Type B pancreatic cell (in vitro differentiated cells): ENCODE data around the gene RRP8. TPM values are rescaled to one million over a fixed set of nuclear protein-coding genes. Genes with fewer than 3 reads are reported as not detected.

Experiments used
- DNase-seq: peaks from one replicate; pipeline ENCODE4 v3.0.0; 2021; ENCODE audit warnings: mixed read lengths; ENCODE audit not compliant: unreplicated experiment; ENCODE audit errors: extremely low spot score
- H3K27ac Mint-ChIP-seq: 2 replicates; pipeline ENCODE4 v1.8.0; 2021; ENCODE audit warnings: mild to moderate bottlenecking, mixed read lengths
- H3K27me3 Mint-ChIP-seq: 2 replicates; pipeline ENCODE4 v1.8.0; 2021; ENCODE audit warnings: mixed read lengths
- H3K36me3 Mint-ChIP-seq: 2 replicates; pipeline ENCODE4 v1.8.0; 2021; ENCODE audit warnings: mixed read lengths
- H3K4me1 Mint-ChIP-seq: one replicate; pipeline ENCODE4 v1.8.0; 2021; ENCODE audit warnings: mixed read lengths; ENCODE audit not compliant: unreplicated experiment
- H3K4me3 Mint-ChIP-seq: 2 replicates; pipeline ENCODE4 v1.8.0; 2021; ENCODE audit warnings: mild to moderate bottlenecking, mixed read lengths
- H3K9me3 Mint-ChIP-seq: 2 replicates; pipeline ENCODE4 v1.8.0; 2021; ENCODE audit warnings: mixed read lengths
- CTCF ChIP-seq: fragments of 200-600 bp; sonication (generic); conservative IDR thresholded peaks from 2 replicates; pipeline ENCODE4 v1.5.0; 2021; ENCODE audit warnings: antibody characterized with exemption, mild to moderate bottlenecking
- total RNA-seq: library from RNA; stranded (reverse); gene quantifications from 2 replicates; pipeline ENCODE4 v1.2.1, GENCODE V29; 2021; ENCODE audit warnings: low replicate concordance

Gene RRP8
- total RNA-seq, 1 donor from 2014 or later: 23.5 TPM

DNA sequence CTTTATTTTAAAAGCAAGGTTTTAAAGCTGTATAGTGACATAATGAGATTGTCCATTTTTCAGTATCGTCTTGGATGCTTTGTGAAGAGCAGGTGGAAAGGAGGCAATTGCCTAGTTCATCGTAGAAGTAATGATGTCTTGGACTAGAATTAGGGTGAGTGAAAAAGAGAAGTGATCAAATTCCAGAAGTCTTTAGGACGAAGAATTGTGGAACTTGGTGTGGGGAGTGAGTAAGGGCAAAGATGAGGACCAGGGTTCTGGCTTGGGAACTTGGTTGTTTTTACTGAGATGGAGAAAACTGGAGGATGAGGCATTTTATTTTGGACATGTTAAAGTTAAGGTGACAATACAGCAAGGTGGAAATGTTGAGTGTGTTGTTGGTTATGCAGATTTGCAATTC, 1.4 kb upstream of the RRP8 start:
- TF ChIP-seq CTCF: no peak
- Mint-ChIP-seq H3K9me3 (no peaks in the 10 kb centered on the region), H3K36me3 (peaks cover 9% of the 10 kb centered on the region), H3K27me3 (no peaks in the 10 kb centered on the region), H3K4me3 (no peak overlapping the region), H3K27ac (no peak overlapping the region), H3K4me1 (peaks cover 26% of the 10 kb centered on the region)
- DNase-seq: no peak

GRCh38 chr11:6604081-6604626, 738 bp upstream of the RRP8 start:
- no peak for TF ChIP-seq CTCF
- Mint-ChIP-seq H3K27ac (no peak overlapping the region), H3K4me1 (peaks cover 26% of the 10 kb centered on the region), H3K4me3 (no peak overlapping the region), H3K9me3 (no peaks in the 10 kb centered on the region), H3K27me3 (no peaks in the 10 kb centered on the region), H3K36me3 (peaks cover 12% of the 10 kb centered on the region)
- no peak for DNase-seq

GRCh38 chr11:6602096-6602940, 1.1 kb downstream of the RRP8 start:
- Mint-ChIP-seq H3K4me1 (peaks cover 26% of the 10 kb centered on the region), H3K9me3 (no peaks in the 10 kb centered on the region), H3K36me3 (peaks cover 19% of the 10 kb centered on the region)

DNA sequence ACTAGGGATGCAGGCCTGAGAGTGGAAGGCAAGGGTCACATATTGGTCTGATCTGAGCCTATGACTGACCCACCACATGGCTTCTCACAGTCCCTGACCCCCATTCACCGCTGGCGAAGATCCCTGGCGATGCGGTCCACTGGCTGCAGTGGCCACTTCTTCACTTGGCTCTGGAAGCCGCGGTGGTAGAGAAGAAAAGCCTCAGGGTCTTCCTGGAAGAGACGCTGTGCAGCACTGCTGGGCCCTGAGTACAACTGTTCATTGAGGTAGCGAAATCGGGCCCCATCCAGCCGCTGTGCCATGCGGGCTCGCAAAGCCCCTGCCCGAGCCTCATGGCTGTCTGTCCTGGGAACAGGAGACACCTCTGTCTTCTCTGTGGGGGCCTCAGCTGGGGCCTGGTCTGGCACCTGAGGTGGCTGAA, 2.4 kb downstream of the RRP8 start:
- Mint-ChIP-seq H3K4me1 (peaks cover 14% of the 10 kb centered on the region), H3K27me3 (no peaks in the 10 kb centered on the region), H3K9me3 (no peaks in the 10 kb centered on the region), H3K4me3 (no peak overlapping the region), H3K36me3 (peaks cover 22% of the 10 kb centered on the region), H3K27ac (no peak overlapping the region)
- no peak for TF ChIP-seq CTCF
- no peak for DNase-seq

More at GRCh38 chr11:6602096-6602940, 1.1 kb downstream of the RRP8 start:
- DNase-seq: no peak
- no peak for TF ChIP-seq CTCF
- H3K27ac Mint-ChIP-seq: no peak overlapping the region
- no peaks in the 10 kb centered on the region for H3K27me3 Mint-ChIP-seq
- no peak overlapping the region for H3K4me3 Mint-ChIP-seq

DNA sequence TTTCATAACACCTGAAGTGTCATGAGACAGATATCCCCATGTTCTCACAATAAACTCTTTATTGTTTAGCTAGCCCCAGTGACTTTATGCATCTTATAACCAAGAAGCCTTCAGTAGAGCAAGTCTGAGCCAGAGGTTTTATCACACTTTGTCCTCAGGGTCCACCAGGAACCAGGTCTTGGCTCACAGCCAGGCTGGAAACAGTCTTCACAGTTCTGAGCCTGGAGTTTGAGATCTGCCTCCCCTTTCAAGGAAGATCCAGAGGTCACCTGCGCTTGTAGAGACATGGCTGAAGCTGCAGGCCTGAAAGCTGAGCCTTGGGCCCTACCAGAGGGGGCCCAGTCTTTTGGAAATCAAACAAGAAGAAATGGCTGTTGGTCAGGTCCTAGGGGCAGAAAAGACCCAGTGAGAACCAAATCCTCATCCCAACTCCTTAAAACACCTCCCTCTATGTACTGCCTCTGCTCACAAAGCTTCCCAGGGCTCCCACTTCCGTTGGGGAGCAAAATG, 3.5 kb downstream of the RRP8 start:
- TF ChIP-seq CTCF: no peak
- H3K27ac Mint-ChIP-seq: no peak overlapping the region
- H3K27me3 Mint-ChIP-seq: no peaks in the 10 kb centered on the region
- no peak overlapping the region for H3K4me3 Mint-ChIP-seq
- H3K4me1 Mint-ChIP-seq: peaks cover 11% of the 10 kb centered on the region
- H3K36me3 Mint-ChIP-seq: peaks cover 27% of the 10 kb centered on the region
- no peak for DNase-seq
- no peaks in the 10 kb centered on the region for H3K9me3 Mint-ChIP-seq
